GM12878 (cell line): ENCODE measurements around the gene EFHC1. TPM values are rescaled to one million over a fixed set of nuclear protein-coding genes. Genes with fewer than 3 reads are reported as not detected.
A peak's percentile ranks its signal among the peaks of the same experiment; 100 is the strongest.

Experiments used
- ASH2L ChIP-seq: fragments of 300-600, 200-600 bp; sonication (generic); IDR thresholded peaks from 2 replicates; pipeline ENCODE4 v1.6.1; 2017; ENCODE audit warnings: low read depth, mild to moderate bottlenecking, borderline replicate concordance
- CHD2 ChIP-seq: IDR thresholded peaks from 2 replicates; pipeline ENCODE4 v1.6.1; 2011; ENCODE audit warnings: low read depth, low read length, improper control_type of control experiment, borderline replicate concordance
- CREM ChIP-seq: IDR thresholded peaks from 2 replicates; pipeline ENCODE4 v1.6.1; 2014; ENCODE audit warnings: antibody characterized with exemption, low read depth
- FOXK2 ChIP-seq: fragments of 450-650 bp; IDR thresholded peaks from 2 replicates; pipeline ENCODE4 v1.6.1; 2017; ENCODE audit warnings: mild to moderate bottlenecking, moderate library complexity
- JUNB ChIP-seq: IDR thresholded peaks from 2 replicates; pipeline ENCODE4 v1.6.1; 2016; ENCODE audit warnings: antibody characterized with exemption, mild to moderate bottlenecking
- MYB ChIP-seq: fragments of 150-350 bp; IDR thresholded peaks from 2 replicates; pipeline ENCODE4 v1.6.1; 2014; ENCODE audit warnings: mild to moderate bottlenecking, low read depth, low read length, borderline replicate concordance
- SMAD1 ChIP-seq: fragments of 450-650 bp; IDR thresholded peaks from 2 replicates; pipeline ENCODE4 v1.6.1; 2018; ENCODE audit warnings: mild to moderate bottlenecking, low read depth; ENCODE audit not compliant: partially characterized antibody
- SMAD5 ChIP-seq: IDR thresholded peaks from 2 replicates; pipeline ENCODE4 v1.6.1; 2016; ENCODE audit warnings: antibody characterized with exemption, low read depth
- YBX1 ChIP-seq: fragments of 450-650 bp; IDR thresholded peaks from 2 replicates; pipeline ENCODE4 v1.6.1; 2016; ENCODE audit warnings: antibody characterized with exemption
- YY1 ChIP-seq: IDR thresholded peaks from 2 replicates; pipeline ENCODE4 v1.6.1; 2011; ENCODE audit warnings: low read depth, mild to moderate bottlenecking, low read length
- ZBED1 ChIP-seq: IDR thresholded peaks from 2 replicates; pipeline ENCODE4 v1.6.1; 2016; ENCODE audit warnings: borderline replicate concordance
- ZNF217 ChIP-seq: fragments of 450-650 bp; IDR thresholded peaks from 2 replicates; pipeline ENCODE4 v1.6.1; 2017; ENCODE audit warnings: antibody characterized with exemption, mild to moderate bottlenecking
- ZNF622 ChIP-seq: fragments of 450-650 bp; IDR thresholded peaks from 2 replicates; pipeline ENCODE4 v1.6.1; 2017; ENCODE audit warnings: mild to moderate bottlenecking, inconsistent platforms
- polyA plus RNA-seq, 11 experiments: library from polyadenylated mRNA; depleted of rRNA in 4 of 11; unstranded in 6 of 11; stranded (reverse) in 5 of 11; fragments of >200 nt; fragmentation: Nextera tagmentation in 4 of 11; fragmentation: Illumina TruSeq in 1 of 11; extraction: Ambion mirVana in 4 of 11; extraction: Trizol in 1 of 11; gene quantifications; 1 replicate in 1 of 11; 2 replicates in 10 of 11; pipeline versions ENCODE4 v1.2.1 to v1.2.3, GENCODE V29; 2011 to 2016; ENCODE audit warnings: inconsistent platforms in 2 of 11, missing spikeins in 2 of 11, low read depth in 1 of 11
- total RNA-seq, 4 experiments: library from RNA; depleted of rRNA in 3 of 4; stranded (reverse); fragments of >200 nt in 3 of 4; fragmentation: Illumina TruSeq in 1 of 4; extraction: Trizol in 1 of 4; gene quantifications; 2 replicates each; pipeline versions ENCODE4 v1.2.1 to v1.2.3, GENCODE V29; 2013 to 2021
- TF ChIP-seq, protein P1 (sequence below): fragments of 450-650 bp; conservative IDR thresholded peaks from 2 replicates; pipeline ENCODE4 v1.6.1; 2017; ENCODE audit warnings: mild to moderate bottlenecking, moderate library complexity
- TF ChIP-seq, protein P2 (sequence below): fragments of 150-350 bp; IDR thresholded peaks from 2 replicates; pipeline ENCODE4 v1.6.1; 2016; ENCODE audit warnings: low read depth, low read length
- TF ChIP-seq, protein P3 (sequence below): fragments of 450-650 bp; IDR thresholded peaks from 2 replicates; pipeline ENCODE4 v1.6.1; 2017; ENCODE audit warnings: mild to moderate bottlenecking, moderate library complexity
- TF ChIP-seq, protein P4 (sequence below): fragments of 450-650 bp; IDR thresholded peaks from 2 replicates; pipeline ENCODE4 v1.6.1; 2017; ENCODE audit warnings: mild to moderate bottlenecking, moderate library complexity

EFHC1 gene
- total and polyA plus RNA-seq, 10 of the 15 experiments (the other 5 are each of a cell fraction or from before 2014, with no cell fraction given) = 5.5 to 14.5 (median 8.8) TPM

DNA sequence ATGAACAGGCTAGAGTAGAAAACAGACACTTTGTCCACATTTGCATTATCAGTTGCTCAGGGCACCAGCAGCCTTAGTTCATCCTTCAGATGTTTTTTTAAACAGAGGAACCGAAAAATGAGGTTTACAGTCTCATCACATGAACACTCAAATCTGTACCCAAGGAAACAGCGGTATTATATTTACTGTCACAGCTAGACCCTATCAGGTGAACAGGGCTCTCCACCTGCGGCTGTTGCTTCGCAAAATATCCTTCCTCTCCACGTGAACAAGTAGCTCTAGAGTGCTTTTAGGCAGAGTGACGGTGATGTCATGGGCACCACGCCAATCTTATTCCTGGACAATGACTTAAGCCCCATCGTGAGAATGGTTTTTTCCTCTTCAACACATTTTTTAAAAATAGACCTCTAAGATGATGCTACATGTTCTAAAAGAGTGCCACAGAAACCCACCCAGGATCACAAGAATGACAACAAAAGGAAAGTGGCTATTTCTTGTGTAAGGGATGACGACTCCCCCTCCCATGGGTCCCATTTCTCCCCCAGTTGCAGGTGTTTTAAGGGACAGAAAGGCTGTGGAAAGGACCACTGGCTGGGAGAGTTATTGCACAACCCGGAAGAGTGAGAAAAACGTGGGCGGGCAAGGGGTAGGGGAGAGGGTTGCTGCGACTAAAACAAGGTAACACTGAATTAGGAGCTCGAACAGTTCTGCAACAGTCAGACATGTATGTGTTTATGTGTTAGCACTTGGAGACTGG is 77.7 kb downstream of the EFHC1 start (continued):
- TF ChIP-seq, protein P1, sequence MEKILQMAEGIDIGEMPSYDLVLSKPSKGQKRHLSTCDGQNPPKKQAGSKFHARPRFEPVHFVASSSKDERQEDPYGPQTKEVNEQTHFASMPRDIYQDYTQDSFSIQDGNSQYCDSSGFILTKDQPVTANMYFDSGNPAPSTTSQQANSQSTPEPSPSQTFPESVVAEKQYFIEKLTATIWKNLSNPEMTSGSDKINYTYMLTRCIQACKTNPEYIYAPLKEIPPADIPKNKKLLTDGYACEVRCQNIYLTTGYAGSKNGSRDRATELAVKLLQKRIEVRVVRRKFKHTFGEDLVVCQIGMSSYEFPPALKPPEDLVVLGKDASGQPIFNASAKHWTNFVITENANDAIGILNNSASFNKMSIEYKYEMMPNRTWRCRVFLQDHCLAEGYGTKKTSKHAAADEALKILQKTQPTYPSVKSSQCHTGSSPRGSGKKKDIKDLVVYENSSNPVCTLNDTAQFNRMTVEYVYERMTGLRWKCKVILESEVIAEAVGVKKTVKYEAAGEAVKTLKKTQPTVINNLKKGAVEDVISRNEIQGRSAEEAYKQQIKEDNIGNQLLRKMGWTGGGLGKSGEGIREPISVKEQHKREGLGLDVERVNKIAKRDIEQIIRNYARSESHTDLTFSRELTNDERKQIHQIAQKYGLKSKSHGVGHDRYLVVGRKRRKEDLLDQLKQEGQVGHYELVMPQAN = no peak; the same call in 1 of the 2 replicates
- peak; percentile 65; the same call in 1 of the 2 replicates for TF ChIP-seq CHD2
- no peak for TF ChIP-seq FOXK2
- TF ChIP-seq SMAD1 = peak; percentile 60
- TF ChIP-seq MYB = no peak
- TF ChIP-seq, protein P2, sequence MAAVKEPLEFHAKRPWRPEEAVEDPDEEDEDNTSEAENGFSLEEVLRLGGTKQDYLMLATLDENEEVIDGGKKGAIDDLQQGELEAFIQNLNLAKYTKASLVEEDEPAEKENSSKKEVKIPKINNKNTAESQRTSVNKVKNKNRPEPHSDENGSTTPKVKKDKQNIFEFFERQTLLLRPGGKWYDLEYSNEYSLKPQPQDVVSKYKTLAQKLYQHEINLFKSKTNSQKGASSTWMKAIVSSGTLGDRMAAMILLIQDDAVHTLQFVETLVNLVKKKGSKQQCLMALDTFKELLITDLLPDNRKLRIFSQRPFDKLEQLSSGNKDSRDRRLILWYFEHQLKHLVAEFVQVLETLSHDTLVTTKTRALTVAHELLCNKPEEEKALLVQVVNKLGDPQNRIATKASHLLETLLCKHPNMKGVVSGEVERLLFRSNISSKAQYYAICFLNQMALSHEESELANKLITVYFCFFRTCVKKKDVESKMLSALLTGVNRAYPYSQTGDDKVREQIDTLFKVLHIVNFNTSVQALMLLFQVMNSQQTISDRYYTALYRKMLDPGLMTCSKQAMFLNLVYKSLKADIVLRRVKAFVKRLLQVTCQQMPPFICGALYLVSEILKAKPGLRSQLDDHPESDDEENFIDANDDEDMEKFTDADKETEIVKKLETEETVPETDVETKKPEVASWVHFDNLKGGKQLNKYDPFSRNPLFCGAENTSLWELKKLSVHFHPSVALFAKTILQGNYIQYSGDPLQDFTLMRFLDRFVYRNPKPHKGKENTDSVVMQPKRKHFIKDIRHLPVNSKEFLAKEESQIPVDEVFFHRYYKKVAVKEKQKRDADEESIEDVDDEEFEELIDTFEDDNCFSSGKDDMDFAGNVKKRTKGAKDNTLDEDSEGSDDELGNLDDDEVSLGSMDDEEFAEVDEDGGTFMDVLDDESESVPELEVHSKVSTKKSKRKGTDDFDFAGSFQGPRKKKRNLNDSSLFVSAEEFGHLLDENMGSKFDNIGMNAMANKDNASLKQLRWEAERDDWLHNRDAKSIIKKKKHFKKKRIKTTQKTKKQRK = no peak
- no peak for TF ChIP-seq ZNF622
- TF ChIP-seq JUNB = peak; percentile 92
- TF ChIP-seq, protein P3, sequence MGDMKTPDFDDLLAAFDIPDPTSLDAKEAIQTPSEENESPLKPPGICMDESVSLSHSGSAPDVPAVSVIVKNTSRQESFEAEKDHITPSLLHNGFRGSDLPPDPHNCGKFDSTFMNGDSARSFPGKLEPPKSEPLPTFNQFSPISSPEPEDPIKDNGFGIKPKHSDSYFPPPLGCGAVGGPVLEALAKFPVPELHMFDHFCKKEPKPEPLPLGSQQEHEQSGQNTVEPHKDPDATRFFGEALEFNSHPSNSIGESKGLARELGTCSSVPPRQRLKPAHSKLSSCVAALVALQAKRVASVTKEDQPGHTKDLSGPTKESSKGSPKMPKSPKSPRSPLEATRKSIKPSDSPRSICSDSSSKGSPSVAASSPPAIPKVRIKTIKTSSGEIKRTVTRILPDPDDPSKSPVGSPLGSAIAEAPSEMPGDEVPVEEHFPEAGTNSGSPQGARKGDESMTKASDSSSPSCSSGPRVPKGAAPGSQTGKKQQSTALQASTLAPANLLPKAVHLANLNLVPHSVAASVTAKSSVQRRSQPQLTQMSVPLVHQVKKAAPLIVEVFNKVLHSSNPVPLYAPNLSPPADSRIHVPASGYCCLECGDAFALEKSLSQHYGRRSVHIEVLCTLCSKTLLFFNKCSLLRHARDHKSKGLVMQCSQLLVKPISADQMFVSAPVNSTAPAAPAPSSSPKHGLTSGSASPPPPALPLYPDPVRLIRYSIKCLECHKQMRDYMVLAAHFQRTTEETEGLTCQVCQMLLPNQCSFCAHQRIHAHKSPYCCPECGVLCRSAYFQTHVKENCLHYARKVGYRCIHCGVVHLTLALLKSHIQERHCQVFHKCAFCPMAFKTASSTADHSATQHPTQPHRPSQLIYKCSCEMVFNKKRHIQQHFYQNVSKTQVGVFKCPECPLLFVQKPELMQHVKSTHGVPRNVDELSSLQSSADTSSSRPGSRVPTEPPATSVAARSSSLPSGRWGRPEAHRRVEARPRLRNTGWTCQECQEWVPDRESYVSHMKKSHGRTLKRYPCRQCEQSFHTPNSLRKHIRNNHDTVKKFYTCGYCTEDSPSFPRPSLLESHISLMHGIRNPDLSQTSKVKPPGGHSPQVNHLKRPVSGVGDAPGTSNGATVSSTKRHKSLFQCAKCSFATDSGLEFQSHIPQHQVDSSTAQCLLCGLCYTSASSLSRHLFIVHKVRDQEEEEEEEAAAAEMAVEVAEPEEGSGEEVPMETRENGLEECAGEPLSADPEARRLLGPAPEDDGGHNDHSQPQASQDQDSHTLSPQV = no peak
- TF ChIP-seq CREM = peak; percentile 94
- TF ChIP-seq ZNF217 = no peak
- TF ChIP-seq YY1 = no peak
- no peak for TF ChIP-seq YBX1
- peak; percentile 96; the same call in 1 of the 2 replicates for TF ChIP-seq ZBED1
- TF ChIP-seq ASH2L = no peak
- no peak for TF ChIP-seq SMAD5
- TF ChIP-seq, protein P4, sequence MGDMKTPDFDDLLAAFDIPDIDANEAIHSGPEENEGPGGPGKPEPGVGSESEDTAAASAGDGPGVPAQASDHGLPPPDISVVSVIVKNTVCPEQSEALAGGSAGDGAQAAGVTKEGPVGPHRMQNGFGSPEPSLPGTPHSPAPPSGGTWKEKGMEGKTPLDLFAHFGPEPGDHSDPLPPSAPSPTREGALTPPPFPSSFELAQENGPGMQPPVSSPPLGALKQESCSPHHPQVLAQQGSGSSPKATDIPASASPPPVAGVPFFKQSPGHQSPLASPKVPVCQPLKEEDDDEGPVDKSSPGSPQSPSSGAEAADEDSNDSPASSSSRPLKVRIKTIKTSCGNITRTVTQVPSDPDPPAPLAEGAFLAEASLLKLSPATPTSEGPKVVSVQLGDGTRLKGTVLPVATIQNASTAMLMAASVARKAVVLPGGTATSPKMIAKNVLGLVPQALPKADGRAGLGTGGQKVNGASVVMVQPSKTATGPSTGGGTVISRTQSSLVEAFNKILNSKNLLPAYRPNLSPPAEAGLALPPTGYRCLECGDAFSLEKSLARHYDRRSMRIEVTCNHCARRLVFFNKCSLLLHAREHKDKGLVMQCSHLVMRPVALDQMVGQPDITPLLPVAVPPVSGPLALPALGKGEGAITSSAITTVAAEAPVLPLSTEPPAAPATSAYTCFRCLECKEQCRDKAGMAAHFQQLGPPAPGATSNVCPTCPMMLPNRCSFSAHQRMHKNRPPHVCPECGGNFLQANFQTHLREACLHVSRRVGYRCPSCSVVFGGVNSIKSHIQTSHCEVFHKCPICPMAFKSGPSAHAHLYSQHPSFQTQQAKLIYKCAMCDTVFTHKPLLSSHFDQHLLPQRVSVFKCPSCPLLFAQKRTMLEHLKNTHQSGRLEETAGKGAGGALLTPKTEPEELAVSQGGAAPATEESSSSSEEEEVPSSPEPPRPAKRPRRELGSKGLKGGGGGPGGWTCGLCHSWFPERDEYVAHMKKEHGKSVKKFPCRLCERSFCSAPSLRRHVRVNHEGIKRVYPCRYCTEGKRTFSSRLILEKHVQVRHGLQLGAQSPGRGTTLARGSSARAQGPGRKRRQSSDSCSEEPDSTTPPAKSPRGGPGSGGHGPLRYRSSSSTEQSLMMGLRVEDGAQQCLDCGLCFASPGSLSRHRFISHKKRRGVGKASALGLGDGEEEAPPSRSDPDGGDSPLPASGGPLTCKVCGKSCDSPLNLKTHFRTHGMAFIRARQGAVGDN = peak; percentile 81
